Thyroid gland (tissue), 4 donors: ENCODE data around the gene TSKU.

Experiments
- POLR2A ChIP-seq, 2 donors: fragments of 450-650 bp; IDR thresholded peaks; one replicate each; pipeline ENCODE4 v1.6.1; 2017; ENCODE audit warnings: antibody characterized with exemption in 2 of 2, mild to moderate bottlenecking in 2 of 2, moderate library complexity in 1 of 2
- TF ChIP-seq, protein P1 (sequence below), 6 experiments: fragments of 200-600 bp in 3 of 6; fragments of 450-650 bp in 3 of 6; sonication (generic) in 3 of 6; IDR thresholded peaks; one replicate each; pipeline ENCODE4 v1.5.1; 2016 to 2019; ENCODE audit warnings: antibody characterized with exemption in 6 of 6, mild to moderate bottlenecking in 2 of 6, inconsistent platforms in 1 of 6, moderate library complexity in 1 of 6

DNA sequence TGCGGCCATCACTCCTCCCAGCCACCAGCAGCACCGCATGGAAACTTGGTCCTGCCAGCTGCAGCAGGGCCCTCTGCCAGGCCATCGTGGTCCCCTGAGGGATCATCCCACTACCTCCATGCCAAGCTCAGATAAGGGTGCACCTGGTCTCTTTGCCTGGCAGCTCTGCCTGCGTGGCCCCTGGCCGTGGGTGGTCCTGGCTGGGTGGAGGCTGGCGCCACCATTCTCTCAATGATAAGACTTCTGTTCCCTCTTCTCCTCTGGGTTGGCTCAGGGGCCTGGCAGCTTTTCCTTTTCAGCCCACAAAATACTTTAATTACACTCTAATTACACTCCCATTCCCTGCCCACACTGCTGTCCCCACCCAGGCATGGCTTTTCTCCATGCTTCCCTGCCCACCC, 26.8 kb upstream of the TSKU start:
- TF ChIP-seq, protein P1, sequence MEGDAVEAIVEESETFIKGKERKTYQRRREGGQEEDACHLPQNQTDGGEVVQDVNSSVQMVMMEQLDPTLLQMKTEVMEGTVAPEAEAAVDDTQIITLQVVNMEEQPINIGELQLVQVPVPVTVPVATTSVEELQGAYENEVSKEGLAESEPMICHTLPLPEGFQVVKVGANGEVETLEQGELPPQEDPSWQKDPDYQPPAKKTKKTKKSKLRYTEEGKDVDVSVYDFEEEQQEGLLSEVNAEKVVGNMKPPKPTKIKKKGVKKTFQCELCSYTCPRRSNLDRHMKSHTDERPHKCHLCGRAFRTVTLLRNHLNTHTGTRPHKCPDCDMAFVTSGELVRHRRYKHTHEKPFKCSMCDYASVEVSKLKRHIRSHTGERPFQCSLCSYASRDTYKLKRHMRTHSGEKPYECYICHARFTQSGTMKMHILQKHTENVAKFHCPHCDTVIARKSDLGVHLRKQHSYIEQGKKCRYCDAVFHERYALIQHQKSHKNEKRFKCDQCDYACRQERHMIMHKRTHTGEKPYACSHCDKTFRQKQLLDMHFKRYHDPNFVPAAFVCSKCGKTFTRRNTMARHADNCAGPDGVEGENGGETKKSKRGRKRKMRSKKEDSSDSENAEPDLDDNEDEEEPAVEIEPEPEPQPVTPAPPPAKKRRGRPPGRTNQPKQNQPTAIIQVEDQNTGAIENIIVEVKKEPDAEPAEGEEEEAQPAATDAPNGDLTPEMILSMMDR (IDR thresholded peaks at IDR 0.05): no peak
- TF ChIP-seq POLR2A (IDR thresholded peaks at IDR 0.05): no peak
